C4-2B (cell line): ENCODE measurements around the gene SP4.
"Not testable (repeated sequence)": the region's sequence is repeated elsewhere in the genome, so short reads cannot be mapped to it uniquely, and the experiment has no call there.

ENCODE experiments used
- CTCF ChIP-seq: fragments of 450-650 bp; conservative IDR thresholded peaks from 2 replicates; pipeline ENCODE4 v1.5.1; 2017; ENCODE audit warnings: mild to moderate bottlenecking
- ZFX ChIP-seq: fragments of 450-650 bp; IDR thresholded peaks from 2 replicates; pipeline ENCODE4 v1.6.1; 2017

- not testable (repeated sequence) for TF ChIP-seq CTCF, ZFX
Observed at GRCh38 chr7:21536445-21537118, 108.7 kb downstream of the SP4 start.
